Endothelial cell of umbilical vein (primary cell): ENCODE measurements around the gene PRAC2.

Source experiments
- EZH2 ChIP-seq: IDR thresholded peaks from 2 replicates; pipeline ENCODE4 v1.6.1; 2012; ENCODE audit warnings: borderline replicate concordance, low read depth, mild to moderate bottlenecking, moderate library complexity, low read length, inconsistent platforms; ENCODE audit not compliant: severe bottlenecking
- GATA2 ChIP-seq: IDR thresholded peaks from 2 replicates; pipeline ENCODE4 v1.7.0; 2011; ENCODE audit warnings: low read depth, mild to moderate bottlenecking, moderate library complexity, mixed read lengths, low read length; ENCODE audit not compliant: insufficient read length, insufficient read depth
- POLR2A ChIP-seq: IDR thresholded peaks from 2 replicates; pipeline ENCODE4 v1.6.1; 2012; ENCODE audit warnings: low read depth, mild to moderate bottlenecking, control low read depth, low read length
- POLR2AphosphoS5 ChIP-seq: IDR thresholded peaks from 2 replicates; pipeline ENCODE4 v1.6.1; 2012; ENCODE audit warnings: low read depth, mild to moderate bottlenecking, control low read depth, low read length, moderate library complexity; ENCODE audit not compliant: insufficient read depth
- TF ChIP-seq, protein P1 (sequence below), 2 donors: IDR thresholded peaks; 1 replicate in 1 of 2; 2 replicates in 1 of 2; pipeline ENCODE4 v1.5.1; 2011; ENCODE audit warnings: low read length in 2 of 2, mild to moderate bottlenecking in 2 of 2, moderate library complexity in 2 of 2, control low read depth in 1 of 2, inconsistent platforms in 1 of 2, low read depth in 1 of 2; ENCODE audit not compliant: insufficient read depth in 1 of 2; ENCODE audit errors: extremely low read depth in 1 of 2
- TF ChIP-seq, protein P2 (sequence below): IDR thresholded peaks from 2 replicates; pipeline ENCODE4 v1.6.1; 2011; ENCODE audit not compliant: insufficient read depth, insufficient read length

DNA sequence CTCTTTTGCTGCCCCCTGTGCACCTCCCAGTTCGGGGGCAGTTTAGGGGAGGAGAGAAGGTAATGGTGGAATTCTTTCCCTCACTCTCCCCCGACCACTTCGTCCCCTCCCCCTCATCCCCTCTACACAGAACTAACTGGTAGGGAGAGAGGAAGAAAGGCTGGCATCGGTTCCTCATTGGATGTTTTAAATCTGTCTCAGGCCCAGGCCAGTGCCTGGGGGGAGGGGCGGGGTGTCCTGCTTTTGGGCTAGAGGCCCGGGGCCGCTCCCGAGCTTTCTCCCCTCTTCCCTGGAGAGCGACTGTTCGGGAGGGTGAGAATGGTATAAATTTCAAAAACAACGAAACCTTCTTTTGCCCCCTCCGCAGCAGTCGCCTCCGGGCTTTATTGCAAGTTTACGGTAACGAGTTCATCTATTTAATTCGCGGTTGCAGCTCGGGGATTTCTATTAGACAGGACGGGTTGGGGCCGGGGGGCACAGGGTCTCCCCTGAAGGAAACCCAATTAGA, at the start of gene PRAC2:
- TF ChIP-seq, protein P1, sequence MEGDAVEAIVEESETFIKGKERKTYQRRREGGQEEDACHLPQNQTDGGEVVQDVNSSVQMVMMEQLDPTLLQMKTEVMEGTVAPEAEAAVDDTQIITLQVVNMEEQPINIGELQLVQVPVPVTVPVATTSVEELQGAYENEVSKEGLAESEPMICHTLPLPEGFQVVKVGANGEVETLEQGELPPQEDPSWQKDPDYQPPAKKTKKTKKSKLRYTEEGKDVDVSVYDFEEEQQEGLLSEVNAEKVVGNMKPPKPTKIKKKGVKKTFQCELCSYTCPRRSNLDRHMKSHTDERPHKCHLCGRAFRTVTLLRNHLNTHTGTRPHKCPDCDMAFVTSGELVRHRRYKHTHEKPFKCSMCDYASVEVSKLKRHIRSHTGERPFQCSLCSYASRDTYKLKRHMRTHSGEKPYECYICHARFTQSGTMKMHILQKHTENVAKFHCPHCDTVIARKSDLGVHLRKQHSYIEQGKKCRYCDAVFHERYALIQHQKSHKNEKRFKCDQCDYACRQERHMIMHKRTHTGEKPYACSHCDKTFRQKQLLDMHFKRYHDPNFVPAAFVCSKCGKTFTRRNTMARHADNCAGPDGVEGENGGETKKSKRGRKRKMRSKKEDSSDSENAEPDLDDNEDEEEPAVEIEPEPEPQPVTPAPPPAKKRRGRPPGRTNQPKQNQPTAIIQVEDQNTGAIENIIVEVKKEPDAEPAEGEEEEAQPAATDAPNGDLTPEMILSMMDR (IDR thresholded peaks at IDR 0.05; ENCODE audit: extremely low read depth in 1 of 2, insufficient read depth in 1 of 2, low read depth in 1 of 2, low read length in 2 of 2): no peak
- no peak for TF ChIP-seq POLR2AphosphoS5
- TF ChIP-seq GATA2: no peak
- TF ChIP-seq, protein P2, sequence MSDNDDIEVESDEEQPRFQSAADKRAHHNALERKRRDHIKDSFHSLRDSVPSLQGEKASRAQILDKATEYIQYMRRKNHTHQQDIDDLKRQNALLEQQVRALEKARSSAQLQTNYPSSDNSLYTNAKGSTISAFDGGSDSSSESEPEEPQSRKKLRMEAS: no peak
- no peak for TF ChIP-seq EZH2
- no peak for TF ChIP-seq POLR2A
